ENCODE data around the gene ATP5PD.

- no peak for TF ChIP-seq CTCF (IDR thresholded peaks at IDR 0.05; ENCODE audit: insufficient read depth, low read depth, low read length)
- TF ChIP-seq EZH2 (IDR thresholded peaks at IDR 0.05; ENCODE audit: insufficient read depth, low read length): no peak
Observed at GRCh38 chr17:75013092-75013559, 33.6 kb downstream of the ATP5PD start.

Measured in astrocyte (in vitro differentiated cells and primary cell).